GM15510 (cell line): ENCODE results near the gene LPIN1.

Experiments used
- POLR2A ChIP-seq: IDR thresholded peaks from 3 replicates; pipeline ENCODE4 v1.6.1; 2011; ENCODE audit warnings: borderline replicate concordance; ENCODE audit not compliant: insufficient read length; ENCODE audit errors: extremely low read depth

LPIN1 gene, protein sequence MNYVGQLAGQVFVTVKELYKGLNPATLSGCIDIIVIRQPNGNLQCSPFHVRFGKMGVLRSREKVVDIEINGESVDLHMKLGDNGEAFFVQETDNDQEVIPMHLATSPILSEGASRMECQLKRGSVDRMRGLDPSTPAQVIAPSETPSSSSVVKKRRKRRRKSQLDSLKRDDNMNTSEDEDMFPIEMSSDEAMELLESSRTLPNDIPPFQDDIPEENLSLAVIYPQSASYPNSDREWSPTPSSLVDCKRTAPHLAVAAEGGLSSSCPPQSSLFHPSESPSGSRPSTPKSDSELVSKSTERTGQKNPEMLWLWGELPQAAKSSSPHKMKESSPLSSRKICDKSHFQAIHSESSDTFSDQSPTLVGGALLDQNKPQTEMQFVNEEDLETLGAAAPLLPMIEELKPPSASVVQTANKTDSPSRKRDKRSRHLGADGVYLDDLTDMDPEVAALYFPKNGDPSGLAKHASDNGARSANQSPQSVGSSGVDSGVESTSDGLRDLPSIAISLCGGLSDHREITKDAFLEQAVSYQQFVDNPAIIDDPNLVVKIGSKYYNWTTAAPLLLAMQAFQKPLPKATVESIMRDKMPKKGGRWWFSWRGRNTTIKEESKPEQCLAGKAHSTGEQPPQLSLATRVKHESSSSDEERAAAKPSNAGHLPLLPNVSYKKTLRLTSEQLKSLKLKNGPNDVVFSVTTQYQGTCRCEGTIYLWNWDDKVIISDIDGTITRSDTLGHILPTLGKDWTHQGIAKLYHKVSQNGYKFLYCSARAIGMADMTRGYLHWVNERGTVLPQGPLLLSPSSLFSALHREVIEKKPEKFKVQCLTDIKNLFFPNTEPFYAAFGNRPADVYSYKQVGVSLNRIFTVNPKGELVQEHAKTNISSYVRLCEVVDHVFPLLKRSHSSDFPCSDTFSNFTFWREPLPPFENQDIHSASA

DNA sequence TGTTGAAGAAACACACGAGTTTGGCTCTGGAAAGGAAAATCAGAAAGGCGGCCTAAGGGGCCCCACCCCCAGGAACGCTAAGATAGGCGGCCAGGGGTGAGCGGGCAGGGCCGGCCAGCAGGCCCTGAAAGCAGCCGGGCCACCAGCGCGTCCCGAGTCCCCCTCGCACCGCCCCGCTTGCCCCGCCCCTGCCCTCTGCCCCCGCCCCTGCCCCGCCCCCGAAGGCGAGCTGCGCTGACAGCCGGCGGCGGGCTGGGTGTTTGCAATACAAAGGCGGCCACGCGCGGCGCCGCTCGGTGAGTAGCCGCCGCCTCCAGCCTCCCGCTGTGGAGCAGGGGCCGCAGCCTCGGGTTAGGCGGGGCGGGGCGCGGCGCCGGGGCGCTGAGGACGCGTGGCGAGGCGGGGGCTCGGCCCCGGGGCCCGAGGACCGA, at the start of gene LPIN1:
Gene LPIN1, plus strand, starts transcription at position 257 of the 431 bp plus-strand sequence. CDS start 18,910 bp downstream, outside the sequence.
- peak; percentile 94 for TF ChIP-seq POLR2A

DNA sequence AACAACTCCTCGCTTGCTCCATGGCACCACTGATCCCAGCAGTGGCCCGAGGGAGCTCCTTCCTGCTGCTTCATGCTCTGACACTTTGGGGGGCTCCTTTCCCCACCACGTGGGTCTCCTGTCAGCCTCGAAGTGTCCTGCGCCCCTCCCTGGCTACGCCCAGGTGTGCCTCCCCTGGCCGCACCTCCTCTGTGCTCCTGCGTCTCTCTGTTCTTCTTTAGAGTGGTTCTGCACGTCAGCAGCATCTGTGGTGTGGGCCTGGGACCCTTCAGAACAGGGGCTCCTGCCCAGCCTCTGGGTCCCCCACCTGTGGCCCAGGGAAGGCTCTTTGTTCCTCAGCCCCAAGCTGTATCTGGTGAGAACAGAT, 49.7 kb upstream of the LPIN1 start:
- no peak for TF ChIP-seq POLR2A

DNA sequence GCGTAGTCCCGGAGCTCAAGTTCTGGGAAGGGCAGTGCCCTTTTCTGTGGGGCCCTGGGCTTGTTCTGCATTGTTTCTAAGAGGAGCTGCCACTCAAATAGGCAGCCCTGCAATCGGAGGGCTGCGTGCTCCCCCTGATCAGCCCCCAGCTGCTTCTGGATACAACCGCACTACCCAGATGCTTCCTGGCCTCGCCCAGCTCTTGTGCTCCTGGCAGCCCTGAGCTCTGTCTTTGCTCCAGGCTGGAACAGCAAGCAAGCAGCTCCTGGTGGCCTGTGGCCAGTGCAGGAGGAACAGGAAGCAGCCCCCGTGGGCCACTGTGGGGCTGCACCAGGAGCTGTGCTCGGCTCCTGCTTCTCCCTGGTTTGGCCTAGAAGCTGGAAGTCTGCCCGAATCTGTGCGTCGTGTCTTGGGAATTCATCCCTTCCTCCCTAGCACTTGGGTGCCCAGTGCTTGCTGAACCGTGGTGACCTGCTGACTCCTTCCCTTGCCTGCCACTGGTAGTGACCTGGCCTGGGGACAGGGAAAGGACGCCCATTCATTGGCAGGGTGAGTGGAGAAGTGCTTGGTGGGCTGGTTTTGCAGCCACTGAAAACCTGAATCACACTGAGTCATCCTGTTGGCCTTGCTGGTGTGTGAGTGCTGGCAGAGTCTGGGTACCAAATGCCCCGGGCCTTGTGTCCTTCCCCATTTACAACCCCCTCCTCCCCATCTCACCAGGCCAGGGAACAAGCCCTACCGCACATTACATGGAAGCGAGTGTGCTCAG, 49.1 kb upstream of the LPIN1 start:
- TF ChIP-seq POLR2A = no peak

DNA sequence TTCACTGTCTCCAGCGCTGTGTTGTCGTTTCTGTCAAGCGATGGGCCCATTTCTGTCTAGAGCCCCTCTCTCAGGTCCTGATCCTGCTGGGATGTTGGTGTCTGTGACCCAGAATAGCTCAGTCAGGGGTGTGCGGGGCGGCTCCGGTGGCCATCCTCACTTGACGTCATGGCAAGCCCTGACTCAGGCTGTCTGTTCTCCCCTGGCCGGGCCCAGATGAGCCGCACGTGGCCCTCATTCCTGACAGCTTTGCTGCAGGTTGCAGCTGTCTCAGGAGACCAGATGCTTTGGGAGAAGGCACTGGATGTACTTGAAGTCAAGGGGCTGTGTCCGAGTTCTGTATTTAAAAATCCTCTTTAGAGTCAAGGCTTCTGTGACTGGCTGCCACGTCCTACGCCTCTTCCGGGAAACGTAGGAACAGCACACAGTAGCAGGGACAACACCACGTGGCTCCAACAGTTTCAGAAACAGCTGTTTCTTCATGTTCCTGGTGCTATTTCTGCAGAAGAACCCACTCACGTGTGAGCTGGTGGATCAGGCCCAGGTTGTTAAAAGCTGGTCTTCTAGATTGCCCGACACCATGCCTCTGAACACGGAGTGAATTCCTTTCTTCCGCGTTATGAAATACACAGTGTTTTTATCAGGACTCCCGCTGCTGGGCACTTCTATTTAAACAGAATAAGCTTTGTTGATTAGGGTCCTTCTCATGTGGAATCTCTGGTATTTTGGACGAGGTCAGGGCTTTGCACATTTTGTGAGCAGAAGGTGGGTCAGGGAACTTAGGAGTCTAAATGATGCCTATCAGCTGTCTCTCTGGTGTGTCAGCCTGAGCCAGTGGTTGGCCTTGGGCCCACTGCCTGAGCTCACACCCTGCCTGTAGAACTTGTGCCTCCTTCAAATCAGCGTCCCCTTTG, 48.2 kb upstream of the LPIN1 start:
- no peak for TF ChIP-seq POLR2A

- no peak for TF ChIP-seq POLR2A
These were observed 46.5 kb upstream of the LPIN1 start for GRCh38 chr2:11699686-11700670.

DNA sequence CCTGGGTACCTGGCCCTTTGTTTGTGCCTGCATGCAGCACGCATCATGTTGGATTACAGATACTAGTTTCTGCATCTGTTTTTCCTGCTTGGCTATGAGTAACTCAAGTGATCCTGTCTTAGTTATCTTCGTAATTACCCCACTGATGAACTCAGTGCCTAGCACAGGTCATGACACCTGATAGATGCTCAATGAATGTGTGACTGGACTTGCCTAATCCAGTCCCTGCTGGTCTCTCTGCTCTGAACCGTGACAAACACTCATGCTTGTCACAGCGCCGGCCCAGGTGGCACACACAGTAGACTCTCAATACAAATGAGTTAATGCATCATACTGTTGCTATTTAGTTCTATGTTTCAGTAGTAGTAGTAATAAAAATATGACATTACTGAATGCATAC, 45.2 kb upstream of the LPIN1 start:
- no peak for TF ChIP-seq POLR2A

GRCh38 chr2:11701751-11702301, 44.6 kb upstream of the LPIN1 start:
- no peak for TF ChIP-seq POLR2A

DNA sequence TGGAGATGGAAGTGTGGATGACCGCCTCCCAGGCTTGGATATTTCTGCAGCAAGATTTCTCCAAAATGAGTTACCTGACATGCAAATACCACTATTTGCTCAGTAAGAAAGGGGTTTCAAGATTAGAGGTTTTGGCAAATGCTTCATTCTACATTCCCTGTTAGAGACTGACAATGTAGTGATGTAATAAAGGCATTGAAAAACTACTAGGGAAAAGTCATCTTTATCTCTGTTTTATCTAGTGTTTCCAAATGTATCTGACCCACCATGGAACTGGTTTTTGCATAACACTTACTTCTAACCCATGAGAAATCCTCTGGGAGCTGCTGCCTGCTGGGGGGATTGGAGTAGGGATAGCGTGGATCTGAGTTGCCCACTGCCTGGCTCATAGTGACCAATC, 43.5 kb upstream of the LPIN1 start:
- TF ChIP-seq POLR2A = no peak

- no peak for TF ChIP-seq POLR2A
These were observed 42.7 kb upstream of the LPIN1 start for GRCh38 chr2:11703700-11704099.

DNA sequence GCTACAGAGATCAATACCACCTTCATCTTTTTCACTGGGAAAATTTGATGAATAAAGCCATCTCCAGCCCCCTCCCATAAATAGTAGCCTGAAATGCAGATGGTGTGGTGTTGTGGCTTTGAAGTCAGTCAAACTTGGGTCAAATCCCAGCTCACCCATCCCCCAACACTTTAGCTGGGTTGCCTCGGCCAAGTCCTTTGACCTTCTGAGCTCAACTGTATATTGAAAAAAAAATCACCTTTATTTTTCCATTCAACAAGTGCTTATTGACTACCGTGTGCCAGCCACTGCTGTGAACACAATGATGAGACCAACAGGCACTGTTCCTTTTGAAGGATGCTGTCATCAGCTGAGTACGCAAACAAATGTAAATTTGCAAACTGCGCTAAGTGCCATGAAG, 41.4 kb upstream of the LPIN1 start:
- TF ChIP-seq POLR2A = no peak

GRCh38 chr2:11705711-11706110, 40.7 kb upstream of the LPIN1 start:
- TF ChIP-seq POLR2A = no peak

DNA sequence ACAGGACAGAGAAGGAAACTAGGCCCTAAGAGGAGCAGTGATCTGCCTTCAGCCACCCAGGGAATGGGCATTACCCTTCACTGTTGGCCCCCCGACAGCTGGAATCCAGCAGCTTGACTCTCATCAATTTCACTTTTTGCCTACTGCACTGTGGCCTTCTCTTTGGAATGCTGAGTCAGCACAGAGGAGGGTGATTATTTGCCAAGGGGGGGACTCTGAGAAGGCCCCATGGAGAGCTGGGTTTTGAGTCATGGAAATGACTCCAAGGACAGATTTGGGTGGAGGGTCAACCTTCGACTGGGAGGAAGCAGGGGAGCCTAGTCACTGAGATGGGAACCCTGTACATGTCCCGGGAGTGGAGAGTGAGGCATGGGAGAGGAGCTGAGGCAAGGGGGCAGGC, 38.3 kb upstream of the LPIN1 start:
- no peak for TF ChIP-seq POLR2A
